Stomach (tissue), 19 donors: ENCODE results near the gene PRR15L. TPM values are rescaled to one million over a fixed set of nuclear protein-coding genes. Genes with fewer than 3 reads are reported as not detected.

Experiments
- DNase-seq, 2 donors: peaks; one replicate each; pipeline versions ENCODE4 v3.0.0 to v3.0.0-alpha.2; 2013 to 2019
- H3K27ac ChIP-seq, 5 donors: fragments of 200-600 bp in 4 of 5; sonication (generic) in 4 of 5; one replicate each; pipeline ENCODE4 v1.5.1; 2013 to 2019; ENCODE audit warnings: mild to moderate bottlenecking in 1 of 5, moderate library complexity in 1 of 5
- H3K27me3 ChIP-seq, 3 donors: fragments of 200-600 bp; sonication (generic); one replicate each; pipeline ENCODE4 v1.5.1; 2017 to 2019; ENCODE audit warnings: mixed run types in 1 of 3
- H3K36me3 ChIP-seq, 4 donors: fragments of 200-600 bp; sonication (generic); 1 replicate in 3 of 4; 2 replicates in 1 of 4; pipeline ENCODE4 v1.5.1; 2016 to 2019
- H3K4me1 ChIP-seq, 4 donors: fragments of 200-600 bp; sonication (generic); one replicate each; pipeline ENCODE4 v1.5.1; 2016 to 2019
- H3K4me3 ChIP-seq, 4 donors: fragments of 200-600 bp; sonication (generic) in 3 of 4; one replicate each; pipeline ENCODE4 v1.5.1; 2016 to 2019; ENCODE audit warnings: mild to moderate bottlenecking in 1 of 4
- H3K9me3 ChIP-seq, 4 donors: fragments of 200-600 bp; sonication (generic); one replicate each; pipeline ENCODE4 v1.5.1; 2016 to 2019
- EP300 ChIP-seq: sonication (generic); formaldehyde crosslinking; IDR thresholded peaks from one replicate; pipeline ENCODE4 v1.6.1; 2017; ENCODE audit warnings: antibody characterized with exemption
- POLR2A ChIP-seq, 4 donors: fragments of 450-650 bp; IDR thresholded peaks; one replicate each; pipeline ENCODE4 v1.6.1; 2016; ENCODE audit warnings: antibody characterized with exemption in 4 of 4, control low read depth in 2 of 4, mild to moderate bottlenecking in 1 of 4, moderate library complexity in 1 of 4
- POLR2AphosphoS5 ChIP-seq, 3 donors: sonication (generic); formaldehyde crosslinking; IDR thresholded peaks; one replicate each; pipeline ENCODE4 v1.6.1; 2016; ENCODE audit warnings: antibody characterized with exemption in 3 of 3
- WGBS, 5 donors: extraction: QIAGEN DNeasy Blood & Tissue Kit in 3 of 5; methylation state at CpG; one replicate each; pipeline versions ENCODE4 v1.1.5 to v1.1.7; 2013 to 2018; 5-methylcytosine and 5-hydroxymethylcytosine counted together
- intact Hi-C: fragments of 100-400 bp; cut with DNase I; formaldehyde crosslinking; loops from one replicate; pipeline ENCODE4 v1.15.1; 2023; ENCODE audit warnings: low total_unique reads
- long read RNA-seq, 10 donors: transcript quantifications; one replicate each; lab custom pipeline, GENCODE V29; 2026
- polyA plus RNA-seq, 3 donors: library from polyadenylated mRNA; stranded (reverse); fragments of 200-250 nt; gene quantifications; one replicate each; pipeline ENCODE4 v1.2.3, GENCODE V29; 2013
- total RNA-seq, 5 donors: library from RNA; depleted of rRNA; stranded (reverse); fragments of >200 nt; gene quantifications; one replicate each; pipeline versions ENCODE4 v1.1.0 to v1.2.3, GENCODE V29; 2014 to 2016
- TF ChIP-seq, protein P1 (sequence below), 7 experiments: fragments of 450-650 bp in 4 of 7; fragments of 200-600 bp in 3 of 7; sonication (generic) in 3 of 7; IDR thresholded peaks; one replicate each; pipeline ENCODE4 v1.5.1; 2016 to 2019; ENCODE audit warnings: antibody characterized with exemption in 7 of 7, control low read depth in 2 of 7, mild to moderate bottlenecking in 1 of 7
- donor health status: healthy with polysubstance abuse.
- donor health status: Bipolar disorder and iron deficiency.
- donor health status: healthy.

Gene PRR15L, protein sequence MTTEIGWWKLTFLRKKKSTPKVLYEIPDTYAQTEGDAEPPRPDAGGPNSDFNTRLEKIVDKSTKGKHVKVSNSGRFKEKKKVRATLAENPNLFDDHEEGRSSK
- total RNA-seq = 10 to 100 TPM; 23.9 to 93.6 (median 69.8) TPM
- polyA plus RNA-seq = 100 to 1,000 TPM in 1 of 3 donors, 10 to 100 TPM in 2; 71.0 to 102 (median 97.9) TPM
- long read RNA-seq, donor 1, transcript PRR15L-201 (2 exons, 1,519 nt) = major isoform, 16 of 16 reads
- long read RNA-seq, donor 1, partial matches to known transcripts = 0 of 16 reads
- long read RNA-seq, donor 1, other reads (novel, unspliced or antisense) = 0 of 16 reads
- long read RNA-seq, donor 2, transcript PRR15L-201 (2 exons, 1,519 nt) = major isoform, 14 of 14 reads
- long read RNA-seq, donor 2, partial matches to known transcripts = 0 of 14 reads
- long read RNA-seq, donor 2, other reads (novel, unspliced or antisense) = 0 of 14 reads
- long read RNA-seq, donor 3, transcript PRR15L-201 (2 exons, 1,519 nt) = major isoform, 8 of 8 reads
- long read RNA-seq, donor 3, partial matches to known transcripts = 0 of 8 reads
- long read RNA-seq, donor 3, other reads (novel, unspliced or antisense) = 0 of 8 reads
- long read RNA-seq, donor 4, partial matches to known transcripts = 0 of 1 reads
- long read RNA-seq, donor 4, other reads (novel, unspliced or antisense) = 0 of 1 reads
- long read RNA-seq, donor 5, transcript PRR15L-201 (2 exons, 1,519 nt) = major isoform, 8 of 8 reads
- long read RNA-seq, donor 5, partial matches to known transcripts = 0 of 8 reads
- long read RNA-seq, donor 5, other reads (novel, unspliced or antisense) = 0 of 8 reads
- long read RNA-seq, donor 6, transcript PRR15L-201 (2 exons, 1,519 nt) = major isoform, 21 of 21 reads
- long read RNA-seq, donor 6, partial matches to known transcripts = 0 of 21 reads
- long read RNA-seq, donor 6, other reads (novel, unspliced or antisense) = 0 of 21 reads
- long read RNA-seq, donor 7, transcript PRR15L-201 (2 exons, 1,519 nt) = major isoform, 31 of 38 reads
- long read RNA-seq, donor 7, partial matches to known transcripts = 0 of 38 reads
- long read RNA-seq, donor 7, other reads (novel, unspliced or antisense) = 7 of 38 reads
- long read RNA-seq, donor 8, transcript PRR15L-201 (2 exons, 1,519 nt) = major isoform, 12 of 12 reads
- long read RNA-seq, donor 8, partial matches to known transcripts = 0 of 12 reads
- long read RNA-seq, donor 8, other reads (novel, unspliced or antisense) = 0 of 12 reads
- long read RNA-seq, donor 9, transcript PRR15L-201 (2 exons, 1,519 nt) = major isoform, 6 of 6 reads
- long read RNA-seq, donor 9, partial matches to known transcripts = 0 of 6 reads
- long read RNA-seq, donor 9, other reads (novel, unspliced or antisense) = 0 of 6 reads
- long read RNA-seq, donor 10, transcript PRR15L-201 (2 exons, 1,519 nt) = major isoform, 15 of 21 reads
- long read RNA-seq, donor 10, partial matches to known transcripts = 0 of 21 reads
- long read RNA-seq, donor 10, other reads (novel, unspliced or antisense) = 6 of 21 reads

DNA sequence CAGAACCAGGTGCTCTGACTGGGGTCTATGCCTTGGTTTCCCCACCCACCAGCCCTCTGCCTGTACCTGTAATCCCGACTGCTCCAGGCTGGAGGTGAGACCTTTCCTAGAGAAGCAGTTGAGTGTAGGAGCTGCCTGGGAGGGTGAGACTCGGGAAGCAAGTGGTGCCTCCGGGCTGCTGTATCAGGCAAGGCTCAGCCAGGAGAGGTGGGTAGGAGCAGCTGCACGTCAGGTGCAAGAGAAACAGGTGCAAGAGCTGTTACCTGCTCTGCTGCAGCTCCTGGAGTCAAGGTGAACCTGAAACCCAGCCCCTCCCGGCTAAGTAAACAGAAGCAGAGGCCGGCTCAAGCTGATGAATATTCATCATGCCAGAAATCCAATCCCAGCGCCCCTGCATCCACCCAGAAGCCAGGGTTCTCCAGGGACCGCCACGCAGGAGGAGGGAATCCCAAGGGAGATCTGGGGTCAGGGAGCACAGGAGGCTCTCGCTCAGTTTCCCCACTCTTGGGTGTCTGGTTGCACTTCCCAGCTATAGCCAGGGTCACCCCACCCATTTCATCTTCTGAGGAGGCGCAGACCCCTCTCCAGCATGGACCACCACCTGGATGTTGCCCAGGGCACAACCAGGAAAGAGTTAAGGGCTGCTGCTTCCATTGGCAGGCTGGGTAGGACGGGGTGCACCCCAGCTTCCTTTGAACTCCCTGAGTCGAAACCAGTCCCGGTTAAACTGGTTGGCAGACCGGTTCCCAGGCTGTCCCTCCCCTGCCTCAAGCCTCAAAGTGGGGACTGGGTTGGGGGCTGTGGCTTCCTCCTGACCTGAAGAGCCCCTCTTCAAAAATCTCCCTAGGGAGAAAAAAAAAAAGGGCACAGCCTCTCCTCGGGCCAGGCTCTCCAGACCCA, at the start of gene PRR15L:
Gene PRR15L (minus strand): TSS at position 293 of the 900 bp plus-strand sequence. CDS start 4,649 bp downstream, outside the sequence.
- intact Hi-C loops = no loop called here
- H3K36me3 ChIP-seq = peaks cover 0 to 16% (median 9%) of the 10 kb centered on the region in 4 donors
- no peaks in the 10 kb centered on the region for H3K9me3 ChIP-seq
- H3K4me1 ChIP-seq = peaks cover 21 to 36% (median 28%) of the 10 kb centered on the region in 4 donors
- H3K4me3 ChIP-seq = peak within 1 kb of the TSS; percentile 44 to 57 (median 48)
- no peaks in the 10 kb centered on the region for H3K27me3 ChIP-seq
- DNase-seq = peak; percentile 93 to 94
- H3K27ac ChIP-seq = peak within 1 kb of the TSS; percentile 89 to 95 (median 94)
- TF ChIP-seq POLR2A (IDR thresholded peaks at IDR 0.05) (peak in 2 of 4 donors; percentile 76 to 89), POLR2AphosphoS5 (IDR thresholded peaks at IDR 0.05) (peak in 2 of 3 donors; percentile 93 to 96)
- TF ChIP-seq, protein P1, sequence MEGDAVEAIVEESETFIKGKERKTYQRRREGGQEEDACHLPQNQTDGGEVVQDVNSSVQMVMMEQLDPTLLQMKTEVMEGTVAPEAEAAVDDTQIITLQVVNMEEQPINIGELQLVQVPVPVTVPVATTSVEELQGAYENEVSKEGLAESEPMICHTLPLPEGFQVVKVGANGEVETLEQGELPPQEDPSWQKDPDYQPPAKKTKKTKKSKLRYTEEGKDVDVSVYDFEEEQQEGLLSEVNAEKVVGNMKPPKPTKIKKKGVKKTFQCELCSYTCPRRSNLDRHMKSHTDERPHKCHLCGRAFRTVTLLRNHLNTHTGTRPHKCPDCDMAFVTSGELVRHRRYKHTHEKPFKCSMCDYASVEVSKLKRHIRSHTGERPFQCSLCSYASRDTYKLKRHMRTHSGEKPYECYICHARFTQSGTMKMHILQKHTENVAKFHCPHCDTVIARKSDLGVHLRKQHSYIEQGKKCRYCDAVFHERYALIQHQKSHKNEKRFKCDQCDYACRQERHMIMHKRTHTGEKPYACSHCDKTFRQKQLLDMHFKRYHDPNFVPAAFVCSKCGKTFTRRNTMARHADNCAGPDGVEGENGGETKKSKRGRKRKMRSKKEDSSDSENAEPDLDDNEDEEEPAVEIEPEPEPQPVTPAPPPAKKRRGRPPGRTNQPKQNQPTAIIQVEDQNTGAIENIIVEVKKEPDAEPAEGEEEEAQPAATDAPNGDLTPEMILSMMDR (IDR thresholded peaks at IDR 0.05) = no peak
- 22 to 32% (median 27%) methylated on average over 14 to 16 of the region's 16 CpGs for WGBS, 5 donors

DNA sequence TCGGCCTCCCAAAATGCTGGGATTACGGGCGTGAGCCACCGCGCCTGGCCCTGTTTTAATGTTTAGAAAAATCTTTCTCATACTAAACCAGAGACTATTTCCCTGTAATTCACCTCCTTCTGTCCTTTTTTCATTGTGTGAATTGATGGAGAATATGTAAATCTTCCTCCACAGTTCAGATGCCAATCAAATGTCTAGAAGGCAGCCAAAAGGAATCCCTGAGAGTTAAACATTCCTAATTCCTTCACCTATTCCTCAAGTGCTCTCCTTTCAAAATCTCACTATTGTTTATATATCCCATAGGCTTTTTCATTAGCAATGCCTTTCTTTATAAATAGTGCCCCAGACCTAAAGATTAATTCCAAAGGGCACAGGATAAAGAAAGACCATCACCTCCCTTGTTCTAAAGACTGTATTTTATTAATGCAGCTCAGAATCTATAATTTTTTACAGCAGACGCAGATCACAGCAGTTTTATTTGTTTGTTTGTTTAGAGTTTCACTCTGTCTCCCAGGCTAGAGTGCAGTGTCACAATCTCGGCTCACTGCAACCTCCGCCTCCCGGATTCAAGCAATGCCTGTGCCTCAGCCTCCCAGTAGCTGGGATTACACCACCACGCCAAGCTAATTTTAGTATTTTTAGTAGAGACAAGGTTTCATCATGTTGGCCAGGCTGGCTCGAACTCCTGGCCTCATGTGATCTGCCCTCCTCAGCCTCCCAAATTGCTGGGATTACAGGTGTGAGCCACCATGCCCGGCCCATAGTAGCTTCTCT, 49.4 kb upstream of the PRR15L start:
- peaks cover 8 to 24% (median 18%) of the 10 kb centered on the region in 4 donors for H3K4me1 ChIP-seq
- H3K27ac ChIP-seq = no peak overlapping the region
- H3K36me3 ChIP-seq = no peaks in the 10 kb centered on the region
- WGBS, 5 donors = 88 to 93% (median 90%) methylated on average over 12 of the region's 12 CpGs
- no peak for DNase-seq
- intact Hi-C loops = no loop called here
- H3K4me3 ChIP-seq = no peak overlapping the region
- peaks cover 5 to 34% (median 14%) of the 10 kb centered on the region in 3 donors for H3K27me3 ChIP-seq
- TF ChIP-seq POLR2AphosphoS5 (IDR thresholded peaks at IDR 0.05) (no peak), EP300 (no peak), POLR2A (IDR thresholded peaks at IDR 0.05) (no peak)
- TF ChIP-seq, protein P1 (IDR thresholded peaks at IDR 0.05) = no peak
- H3K9me3 ChIP-seq = no peaks in the 10 kb centered on the region

DNA sequence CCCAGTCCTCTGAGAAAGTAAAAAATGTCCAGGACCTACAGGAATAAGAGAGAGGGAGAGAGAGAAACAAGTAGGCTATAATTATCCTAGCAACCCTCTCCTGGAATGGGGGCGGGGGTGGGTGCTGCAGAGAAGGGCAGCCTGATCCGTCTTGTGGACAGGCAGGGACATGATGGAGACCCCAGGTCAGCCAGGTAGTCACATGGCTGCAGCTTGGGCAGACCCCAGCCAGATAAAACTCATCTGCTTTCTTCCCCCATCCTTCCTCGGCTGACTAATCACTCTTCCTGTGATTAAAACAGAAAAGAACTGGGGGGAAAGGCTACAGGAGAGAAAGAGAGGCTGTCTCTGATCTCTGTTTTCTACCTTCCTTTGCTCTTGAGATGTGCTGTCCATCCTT, 47.3 kb upstream of the PRR15L start:
- Histone ChIP-seq H3K27ac (no peak overlapping the region), H3K27me3 (peaks cover 0 to 13% (median 0%) of the 10 kb centered on the region in 3 donors), H3K4me1 (peaks cover 0 to 23% (median 11%) of the 10 kb centered on the region in 4 donors), H3K4me3 (no peak overlapping the region), H3K9me3 (no peaks in the 10 kb centered on the region), H3K36me3 (no peaks in the 10 kb centered on the region)
- no peak for TF ChIP-seq POLR2AphosphoS5 (IDR thresholded peaks at IDR 0.05)
- TF ChIP-seq POLR2A (IDR thresholded peaks at IDR 0.05) = no peak
- TF ChIP-seq, protein P1 (IDR thresholded peaks at IDR 0.05) = no peak
- no peak for TF ChIP-seq EP300
- intact Hi-C loops = no loop called here
- no peak for DNase-seq
- 54 to 85% (median 68%) methylated on average over 3 of the region's 3 CpGs for WGBS, 5 donors
